ENCODE data around the gene GP1BB.

Gene GP1BB

GRCh38 chr22:19766511-19767426 lies 43.4 kb downstream of the GP1BB start:
- DNase-seq (ENCODE audit: low read depth in 2 of 2), result peak; percentile 44 to 50

DNA sequence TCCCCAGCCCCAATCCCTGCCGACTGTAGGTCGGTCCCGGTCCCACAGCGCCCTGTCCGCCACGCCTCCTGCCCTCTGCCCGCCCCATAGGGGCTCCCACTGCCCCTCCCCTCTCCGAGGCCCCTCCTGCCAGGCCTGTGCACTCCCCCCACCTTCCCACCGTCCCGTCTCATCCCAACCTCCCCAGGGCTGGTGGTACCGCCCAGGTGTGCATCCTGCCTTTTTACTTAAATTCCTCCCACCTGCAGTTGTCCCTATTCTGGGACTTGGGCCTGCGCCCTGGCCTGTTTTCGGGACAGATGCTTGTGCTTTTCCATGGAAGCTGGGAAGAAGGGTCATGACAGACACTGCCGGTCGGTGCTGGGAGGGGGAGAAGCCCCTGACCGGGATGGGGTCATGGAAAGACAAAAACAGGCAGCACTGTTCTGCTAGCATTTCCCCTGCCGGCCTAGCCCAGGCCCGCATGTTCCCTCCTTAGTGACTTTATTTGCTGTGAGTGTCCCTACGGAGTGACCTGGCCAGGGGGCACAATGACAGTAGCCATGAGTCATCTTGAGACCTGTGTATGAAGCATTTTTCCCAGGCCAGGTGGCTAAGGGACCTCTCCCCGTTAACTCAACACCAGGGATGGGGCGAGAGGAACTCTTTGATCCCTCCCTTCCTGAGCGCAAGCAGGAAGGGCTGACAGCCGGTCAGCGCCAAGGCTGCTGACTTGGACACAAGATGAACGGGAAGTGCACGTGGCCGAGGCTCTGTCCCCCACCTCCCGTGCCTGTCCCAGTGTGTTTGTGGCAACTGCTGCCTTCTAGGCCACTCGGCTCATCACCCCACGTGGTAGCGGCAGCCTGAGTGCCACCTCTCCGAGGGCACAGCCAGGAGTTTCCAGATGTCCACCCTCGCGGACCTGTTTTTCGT lies 44.3 kb downstream of the GP1BB start:
- DNase-seq (ENCODE audit: low read depth in 2 of 2), result no peak

DNA sequence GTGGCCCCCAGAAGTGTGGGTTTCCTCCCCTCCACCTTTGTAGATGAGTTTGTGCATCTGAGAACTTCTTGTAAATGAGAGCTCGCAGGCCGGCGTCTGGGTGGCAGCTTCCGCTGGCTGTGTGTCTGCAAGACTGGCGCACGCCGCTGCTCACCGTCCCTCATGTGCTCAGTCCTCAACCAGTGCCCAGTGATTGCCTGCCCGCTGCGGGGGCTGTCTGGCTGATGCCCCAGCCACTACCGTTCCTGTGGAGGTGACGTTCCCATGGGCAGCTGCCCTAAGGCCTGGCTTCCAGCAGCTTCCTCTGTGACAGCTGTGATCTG lies 46.0 kb downstream of the GP1BB start:
- DNase-seq (ENCODE audit: low read depth in 2 of 2), result no peak

GRCh38 chr22:19770349-19771220 lies 47.2 kb downstream of the GP1BB start:
- DNase-seq (ENCODE audit: low read depth in 2 of 2), result no peak

DNA sequence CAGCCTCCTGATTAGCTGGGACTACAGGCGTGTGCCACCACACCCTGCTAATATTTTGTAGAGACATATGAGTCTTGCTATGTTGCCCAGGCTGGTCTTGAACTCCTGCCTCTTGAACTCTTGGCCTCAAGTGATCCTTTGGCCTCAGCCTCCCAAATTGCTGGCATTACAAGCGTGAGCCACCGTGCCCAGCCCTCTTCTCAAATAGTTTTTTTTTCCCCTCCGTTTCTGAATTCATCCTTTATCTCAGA lies 49.0 kb downstream of the GP1BB start:
- DNase-seq (ENCODE audit: low read depth in 2 of 2), result no peak

GRCh38 chr22:19772673-19773469 lies 49.5 kb downstream of the GP1BB start:
- no peak for DNase-seq (ENCODE audit: low read depth in 2 of 2)

DNA sequence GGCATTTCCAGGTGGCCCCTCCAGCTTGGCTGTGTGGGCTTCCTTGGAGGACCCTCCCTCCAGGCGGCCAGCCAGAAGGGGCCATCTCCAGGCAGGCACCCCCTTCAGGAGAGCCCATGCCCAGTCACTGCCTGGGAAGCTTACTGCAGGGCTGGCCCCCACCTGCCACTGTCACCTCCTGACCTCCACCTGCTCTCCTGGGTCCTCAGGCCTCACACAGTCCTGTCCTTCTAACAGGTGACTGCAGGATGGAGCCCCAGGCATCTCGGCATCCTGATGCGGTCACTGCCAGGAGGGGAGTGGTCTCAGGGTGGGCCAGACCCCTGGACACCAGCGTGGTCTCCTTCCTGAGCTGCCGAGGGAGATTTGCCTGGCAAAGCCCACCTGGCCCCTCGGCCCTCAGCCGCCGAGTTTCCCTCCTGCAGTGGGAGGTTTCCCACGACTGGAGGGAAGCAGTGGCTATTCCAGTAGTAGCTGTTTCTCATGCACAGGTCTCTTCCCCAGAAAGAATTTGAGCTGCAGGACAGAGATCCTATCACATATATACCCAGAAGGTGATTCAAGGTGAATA lies 50.2 kb downstream of the GP1BB start:
- DNase-seq (ENCODE audit: low read depth in 2 of 2), result no peak

Measured in stimulated activated CD4-positive, alpha-beta T cell treated with anti-CD3 and anti-CD28 coated beads, Interleukin-4, amount 100 ng/mL, for 48 hours (primary cell).